IPS DF 6.9 (cell line): ENCODE results near the gene MGAT4C.
"Not testable (repeated sequence)": the region's sequence is repeated elsewhere in the genome, so short reads cannot be mapped to it uniquely, and the experiment has no call there.

Experiments used
- DNase-seq: peaks from one replicate; pipeline ENCODE4 v3.0.0-alpha.2; 2013; ENCODE audit warnings: low read depth, low spot score
- H3K27ac ChIP-seq: one replicate; pipeline ENCODE4 v1.5.1; 2013; ENCODE audit warnings: low read length, control low read depth
- H3K27me3 ChIP-seq: 2 replicates; pipeline ENCODE4 v1.6.1; 2013; ENCODE audit warnings: mild to moderate bottlenecking, low read length; ENCODE audit not compliant: control insufficient read depth, insufficient read depth
- H3K36me3 ChIP-seq: 2 replicates; pipeline ENCODE4 v1.6.1; 2013; ENCODE audit warnings: low read length; ENCODE audit not compliant: control insufficient read depth, insufficient read depth
- H3K4me1 ChIP-seq: 2 replicates; pipeline ENCODE4 v1.6.1; 2013; ENCODE audit warnings: low read length; ENCODE audit not compliant: control insufficient read depth, insufficient read depth
- H3K4me3 ChIP-seq: 2 replicates; pipeline ENCODE4 v1.5.1; 2013; ENCODE audit warnings: mild to moderate bottlenecking, low read length
- H3K9me3 ChIP-seq: 2 replicates; pipeline ENCODE4 v1.6.1; 2013; ENCODE audit warnings: low read length, inconsistent platforms; ENCODE audit not compliant: control insufficient read depth, insufficient read depth
- WGBS: extraction: QIAGEN DNeasy Blood & Tissue Kit; methylation state at CpG from one replicate; pipeline ENCODE4 v1.1.7; 2013; ENCODE audit warnings: mixed read lengths, missing lambda C conversion rate; ENCODE audit not compliant: insufficient read length, insufficient coverage; 5-methylcytosine and 5-hydroxymethylcytosine counted together

Gene MGAT4C

DNA sequence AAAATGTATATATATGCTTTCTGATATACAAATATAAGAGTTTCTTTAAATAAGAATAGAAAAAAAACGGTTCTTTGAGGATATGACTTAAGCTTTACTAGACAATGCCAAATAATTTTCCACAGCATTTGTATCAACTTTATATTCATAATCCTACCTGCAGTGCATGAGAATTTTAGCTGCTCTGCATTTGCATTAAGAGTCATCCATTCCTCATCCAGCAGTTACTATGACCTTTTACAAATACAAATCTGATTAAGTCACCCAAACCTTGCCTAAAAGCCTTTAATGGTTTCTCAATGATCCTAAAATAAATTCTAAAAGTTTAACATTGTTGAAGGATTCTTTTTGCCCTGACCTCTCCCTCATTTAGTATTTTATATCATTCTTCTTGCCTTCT lies 116.5 kb downstream of the MGAT4C start:
- H3K27me3 ChIP-seq, result no peaks in the 10 kb centered on the region
- no CpG with 5 or more reads among the region's 1 CpG for whole genome bisulfite sequencing
- no peaks in the 10 kb centered on the region for H3K9me3 ChIP-seq
- H3K36me3 ChIP-seq, result no peaks in the 10 kb centered on the region
- H3K27ac ChIP-seq, result no peak overlapping the region
- no peaks in the 10 kb centered on the region for H3K4me1 ChIP-seq
- DNase-seq, result no peak
- no peak overlapping the region for H3K4me3 ChIP-seq

DNA sequence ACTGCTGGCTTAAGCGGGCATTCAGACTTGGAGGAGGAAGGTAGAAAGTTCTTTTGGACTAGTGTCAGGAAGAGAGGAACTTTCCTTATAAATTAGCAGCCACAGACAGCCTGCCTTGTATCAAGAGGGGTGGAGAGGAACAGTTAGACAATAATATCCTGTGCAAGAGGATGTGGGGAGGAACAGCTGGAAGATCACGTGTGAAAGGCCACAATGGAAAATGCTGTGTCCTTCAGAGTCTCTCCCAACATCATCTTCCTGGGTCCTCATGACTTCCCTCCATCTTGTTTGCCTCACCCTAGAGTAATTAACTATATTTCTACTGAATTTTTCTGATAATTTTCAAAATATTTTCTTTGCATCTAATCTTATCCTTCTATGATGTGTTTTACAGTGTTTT lies 117.4 kb downstream of the MGAT4C start:
- Histone ChIP-seq H3K9me3 (no peaks in the 10 kb centered on the region), H3K27ac (no peak overlapping the region), H3K4me1 (no peaks in the 10 kb centered on the region), H3K27me3 (no peaks in the 10 kb centered on the region), H3K4me3 (no peak overlapping the region), H3K36me3 (no peaks in the 10 kb centered on the region)
- no peak for DNase-seq
- no CpG with 5 or more reads among the region's 2 CpGs for WGBS

DNA sequence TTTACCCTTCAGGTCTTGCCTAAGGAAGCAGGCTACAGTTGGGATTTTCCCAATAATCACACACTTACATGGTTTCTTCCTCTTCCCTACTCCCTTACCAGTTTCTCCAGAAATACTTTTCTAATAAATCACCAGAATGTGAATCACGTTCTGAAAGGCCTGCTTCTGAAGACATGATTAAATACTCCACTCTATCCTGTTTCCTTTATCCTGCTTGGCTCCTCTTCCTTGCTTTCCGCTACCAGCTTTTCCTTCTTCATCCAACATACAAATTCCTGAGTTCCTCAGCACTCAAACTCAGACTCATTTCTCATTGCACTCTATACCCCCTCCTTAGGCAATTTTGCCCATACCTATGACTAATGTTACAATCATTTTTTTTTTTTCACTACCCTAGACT lies 118.3 kb downstream of the MGAT4C start:
- DNase-seq, result no peak
- H3K36me3 ChIP-seq, result no peaks in the 10 kb centered on the region
- no peak overlapping the region for H3K27ac ChIP-seq
- no peaks in the 10 kb centered on the region for H3K4me1 ChIP-seq
- no peaks in the 10 kb centered on the region for H3K9me3 ChIP-seq
- H3K4me3 ChIP-seq, result no peak overlapping the region
- H3K27me3 ChIP-seq, result no peaks in the 10 kb centered on the region
- WGBS, result no CpG with 5 or more reads among the region's 2 CpGs

DNA sequence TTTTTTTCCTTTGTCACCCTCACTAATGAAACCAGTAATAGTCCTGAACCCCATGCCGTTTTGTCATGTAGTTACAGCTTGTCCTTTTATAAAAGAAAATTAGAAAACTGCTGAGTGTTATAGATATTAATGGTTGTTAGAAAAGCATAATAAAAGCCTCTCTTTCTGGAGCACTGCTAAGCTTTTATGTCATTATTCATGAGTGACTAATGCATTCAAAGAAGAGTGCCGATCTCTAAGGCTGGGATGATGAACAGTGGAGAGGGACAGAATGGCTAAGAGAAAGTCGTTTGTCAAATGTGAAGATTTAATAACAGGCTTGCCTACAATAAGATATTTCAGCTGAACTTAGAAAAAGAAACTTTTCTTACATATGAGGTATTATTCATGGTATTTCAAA lies 121.6 kb downstream of the MGAT4C start:
- Histone ChIP-seq H3K4me3 (no peak overlapping the region), H3K9me3 (no peaks in the 10 kb centered on the region), H3K27ac (no peak overlapping the region), H3K27me3 (no peaks in the 10 kb centered on the region), H3K36me3 (no peaks in the 10 kb centered on the region), H3K4me1 (no peaks in the 10 kb centered on the region)
- DNase-seq, result no peak
- WGBS, result no CpG with 5 or more reads among the region's 3 CpGs

DNA sequence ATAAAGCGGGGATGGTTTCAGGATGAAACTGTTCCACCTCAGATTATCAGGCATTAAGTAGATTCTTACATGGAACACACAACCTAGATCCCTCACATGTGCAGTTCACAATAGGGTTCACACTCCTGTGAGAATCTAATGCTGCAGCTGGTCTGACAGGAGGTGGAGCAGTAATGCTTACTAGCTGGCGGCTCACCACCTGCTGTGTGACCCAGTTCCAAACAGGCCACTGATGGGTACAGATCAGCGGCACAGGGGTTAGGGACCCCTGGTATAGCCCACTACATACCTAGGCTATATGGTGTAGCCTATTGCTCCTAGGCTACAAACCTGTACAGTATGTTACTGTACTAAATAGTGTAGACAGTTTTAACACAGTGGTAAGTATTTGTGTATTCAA lies 129.3 kb downstream of the MGAT4C start:
- not testable (repeated sequence) for H3K27ac ChIP-seq, H3K4me1 ChIP-seq, H3K4me3 ChIP-seq, H3K9me3 ChIP-seq, DNase-seq, H3K36me3 ChIP-seq, H3K27me3 ChIP-seq
- no CpG with 5 or more reads among the region's 3 CpGs for WGBS

DNA sequence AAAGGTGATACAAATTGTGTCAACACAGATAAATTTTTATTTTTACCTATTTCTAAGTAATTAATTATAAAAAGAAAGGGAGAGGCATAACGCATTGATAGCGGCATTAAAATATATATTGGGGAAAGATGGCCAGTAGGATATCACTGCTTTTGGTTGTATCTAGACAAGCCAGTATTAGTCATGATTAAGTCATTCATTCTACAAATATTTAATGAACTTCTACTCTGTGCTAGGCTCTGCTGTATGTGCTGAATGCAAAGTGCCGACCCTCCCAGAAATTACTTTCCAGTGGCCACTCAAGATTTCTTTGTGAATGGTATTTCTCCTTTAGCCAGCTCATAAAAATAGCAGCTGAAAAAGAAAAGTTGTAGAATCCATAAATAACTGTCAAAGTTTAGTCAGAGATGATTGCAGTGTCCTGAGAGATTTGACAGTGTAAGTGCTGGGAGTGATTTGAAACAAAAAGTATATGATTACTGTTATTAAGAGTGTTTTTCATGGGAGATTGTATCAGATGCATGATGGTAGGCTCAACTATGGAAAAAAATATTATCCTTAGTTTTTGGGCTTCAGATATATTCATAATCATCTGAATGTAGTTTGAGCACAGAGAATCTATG lies 133.2 kb downstream of the MGAT4C start:
- H3K4me1 ChIP-seq, result no peaks in the 10 kb centered on the region
- no peak overlapping the region for H3K27ac ChIP-seq
- no peaks in the 10 kb centered on the region for H3K36me3 ChIP-seq
- no peak for DNase-seq
- H3K4me3 ChIP-seq, result no peak overlapping the region
- no peaks in the 10 kb centered on the region for H3K27me3 ChIP-seq
- no peaks in the 10 kb centered on the region for H3K9me3 ChIP-seq
- WGBS, result no CpG with 5 or more reads among the region's 3 CpGs

DNA sequence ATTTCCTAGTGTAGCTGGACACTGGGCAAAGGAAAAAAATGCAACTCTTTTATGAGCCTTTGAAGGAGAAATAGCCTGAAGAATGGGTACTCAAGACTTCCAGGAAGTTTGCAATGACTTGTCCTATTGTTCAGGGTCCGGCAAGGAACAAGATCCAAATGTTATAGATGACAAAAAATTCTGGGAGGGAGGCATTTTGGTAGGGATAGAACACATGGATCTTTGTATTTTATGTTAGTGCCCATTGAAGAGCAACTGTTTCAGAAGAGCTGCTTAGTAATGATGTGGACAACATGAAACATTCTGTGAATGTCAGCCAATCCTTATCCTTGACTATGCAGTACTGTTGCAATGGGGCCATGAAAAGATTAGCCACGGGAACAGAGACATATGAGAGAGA lies 138.0 kb downstream of the MGAT4C start:
- Histone ChIP-seq H3K4me1 (no peaks in the 10 kb centered on the region), H3K4me3 (no peak overlapping the region), H3K27ac (no peak overlapping the region), H3K36me3 (no peaks in the 10 kb centered on the region), H3K9me3 (no peaks in the 10 kb centered on the region), H3K27me3 (no peaks in the 10 kb centered on the region)
- no peak for DNase-seq
- WGBS, result no CpG with 5 or more reads among the region's 2 CpGs

DNA sequence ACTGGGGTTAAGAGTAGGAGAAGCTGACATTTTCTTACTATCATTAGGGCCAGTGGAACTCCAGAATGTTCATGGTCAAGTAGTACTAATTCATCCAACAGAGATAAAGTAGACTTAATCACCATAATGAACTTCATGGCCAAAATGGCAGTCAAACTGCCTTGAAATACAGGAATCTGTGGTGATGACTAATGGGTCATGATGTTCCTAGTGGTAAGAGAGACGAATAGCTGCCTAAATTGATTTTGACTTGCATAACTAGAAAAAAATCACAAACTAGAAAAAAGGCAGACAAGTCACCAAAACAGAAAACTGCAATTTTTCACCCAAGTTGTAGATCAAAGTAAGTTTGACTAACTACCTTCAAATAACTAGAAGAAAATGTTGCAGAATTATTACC lies 138.5 kb downstream of the MGAT4C start:
- no peak for DNase-seq
- Histone ChIP-seq H3K9me3 (no peaks in the 10 kb centered on the region), H3K36me3 (no peaks in the 10 kb centered on the region), H3K27ac (no peak overlapping the region), H3K4me3 (no peak overlapping the region), H3K4me1 (no peaks in the 10 kb centered on the region), H3K27me3 (no peaks in the 10 kb centered on the region)
- WGBS, result no CpG with 5 or more reads among the region's 1 CpG

DNA sequence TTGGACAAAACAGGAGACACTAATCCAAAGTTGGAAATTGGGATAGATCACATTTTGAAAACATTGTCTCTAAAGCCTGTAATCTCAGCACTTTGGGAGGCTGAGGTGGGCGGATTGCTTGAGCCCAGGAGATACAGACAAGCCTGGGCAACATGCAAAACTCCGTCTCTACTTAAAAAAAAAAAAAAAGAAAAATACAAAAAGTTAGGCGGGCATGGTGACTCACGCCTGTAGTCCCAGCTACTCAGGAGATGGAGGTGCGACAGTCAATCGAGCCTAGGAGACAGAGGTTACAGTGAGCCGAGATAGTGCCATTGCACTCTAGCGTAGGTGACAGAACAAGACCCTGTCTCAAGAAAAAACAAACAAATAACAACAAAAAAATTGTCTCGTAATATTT lies 152.1 kb downstream of the MGAT4C start:
- no peak for DNase-seq
- H3K4me1 ChIP-seq, result no peaks in the 10 kb centered on the region
- H3K27me3 ChIP-seq, result no peaks in the 10 kb centered on the region
- H3K27ac ChIP-seq, result no peak overlapping the region
- WGBS, result no CpG with 5 or more reads among the region's 9 CpGs
- H3K4me3 ChIP-seq, result no peak overlapping the region
- no peaks in the 10 kb centered on the region for H3K36me3 ChIP-seq
- no peaks in the 10 kb centered on the region for H3K9me3 ChIP-seq

DNA sequence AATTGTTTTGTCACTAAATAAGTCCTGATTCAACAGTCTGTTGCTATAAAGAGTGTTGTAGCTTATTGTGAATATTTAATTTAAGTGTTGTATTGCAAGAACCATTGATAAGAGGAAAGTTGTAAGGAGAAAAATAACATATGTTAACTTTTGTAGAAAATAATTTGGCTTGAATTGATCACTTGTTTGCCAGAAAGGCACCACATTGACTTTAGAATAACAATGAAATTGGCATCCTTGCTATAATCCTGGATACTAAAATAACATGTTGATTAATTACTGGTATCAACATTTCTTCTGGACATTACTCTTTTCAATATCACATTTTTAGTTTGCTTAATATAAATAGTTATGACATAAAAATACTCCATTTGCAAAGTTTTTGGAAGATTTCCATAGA lies 159.0 kb downstream of the MGAT4C start:
- Histone ChIP-seq H3K27me3 (no peaks in the 10 kb centered on the region), H3K4me1 (no peaks in the 10 kb centered on the region), H3K27ac (no peak overlapping the region), H3K9me3 (no peaks in the 10 kb centered on the region), H3K36me3 (no peaks in the 10 kb centered on the region), H3K4me3 (no peak overlapping the region)
- DNase-seq, result no peak

DNA sequence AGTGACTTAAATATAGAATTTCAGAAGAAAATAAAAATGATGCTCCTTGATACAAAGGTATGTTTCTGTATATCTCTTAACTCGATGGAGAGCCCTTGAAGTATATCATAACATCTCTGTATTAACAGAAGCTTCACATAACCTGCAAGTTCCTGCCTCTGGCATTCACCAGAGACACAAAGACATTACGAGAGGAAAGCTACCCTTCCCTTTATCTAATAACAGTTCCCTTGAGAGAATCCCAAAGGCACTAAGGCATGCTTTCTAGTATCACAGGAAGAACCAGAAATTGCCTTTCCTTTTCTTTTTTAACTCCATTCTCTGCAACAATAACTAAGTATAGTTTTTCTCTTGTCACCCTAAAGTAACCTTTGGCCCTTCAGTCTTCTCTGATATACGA lies 164.5 kb downstream of the MGAT4C start:
- no peaks in the 10 kb centered on the region for H3K27me3 ChIP-seq
- H3K36me3 ChIP-seq, result no peaks in the 10 kb centered on the region
- H3K9me3 ChIP-seq, result no peaks in the 10 kb centered on the region
- H3K4me3 ChIP-seq, result no peak overlapping the region
- H3K27ac ChIP-seq, result no peak overlapping the region
- H3K4me1 ChIP-seq, result no peaks in the 10 kb centered on the region
- DNase-seq, result no peak
- no CpG with 5 or more reads among the region's 3 CpGs for WGBS
